SU-DHL-6 (cell line): ENCODE data around the gene FCHSD2.

ENCODE experiments used
- H2AFZ ChIP-seq: fragments of 200-600 bp; sonication (generic); 2 replicates; pipeline ENCODE4 v1.6.1; 2014; ENCODE audit warnings: low read depth, mild to moderate bottlenecking, moderate library complexity, mixed read lengths, antibody characterized with exemption, low read length; ENCODE audit not compliant: severe bottlenecking
- H3F3A ChIP-seq: fragments of 200-600 bp; shearing (Covaris generic); 2 replicates; pipeline ENCODE4 v1.6.0; 2016; ENCODE audit warnings: antibody characterized with exemption, mild to moderate bottlenecking; ENCODE audit not compliant: insufficient read depth
- H3K27ac ChIP-seq: fragments of 200-600 bp; sonication (generic); 2 replicates; pipeline ENCODE4 v1.5.1; 2016; ENCODE audit warnings: low read depth, mild to moderate bottlenecking, low read length, moderate library complexity, mixed read lengths
- H3K27me3 ChIP-seq: fragments of 200-600 bp; sonication (generic), shearing (Covaris generic); 2 replicates; pipeline ENCODE4 v1.6.0; 2014; ENCODE audit warnings: mild to moderate bottlenecking, low read length
- H3K36me3 ChIP-seq: fragments of 200-600 bp; sonication (generic); 2 replicates; pipeline ENCODE4 v1.6.1; 2014; ENCODE audit warnings: mild to moderate bottlenecking, low read length, mixed read lengths
- H3K4me2 ChIP-seq: fragments of 300-600, 200-600 bp; shearing (Covaris generic), sonication (generic); 2 replicates; pipeline ENCODE4 v1.6.0; 2014; ENCODE audit warnings: low read length, low read depth, mild to moderate bottlenecking; ENCODE audit not compliant: poor library complexity, severe bottlenecking
- H3K4me3 ChIP-seq: fragments of 200-600 bp; sonication (generic); 2 replicates; pipeline ENCODE4 v1.5.1; 2014; ENCODE audit warnings: antibody characterized with exemption, low read length, mild to moderate bottlenecking, mixed read lengths; ENCODE audit not compliant: insufficient read depth, poor library complexity, severe bottlenecking
- H3K79me2 ChIP-seq: fragments of 200-600 bp; sonication (generic); 2 replicates; pipeline ENCODE4 v1.6.1; 2014; ENCODE audit warnings: mild to moderate bottlenecking, low read length, moderate library complexity; ENCODE audit not compliant: insufficient read depth
- H3K9ac ChIP-seq: fragments of 200-600 bp; sonication (generic); 2 replicates; pipeline ENCODE4 v1.7.0; 2014; ENCODE audit warnings: mild to moderate bottlenecking, low read length
- H3K9me2 ChIP-seq: fragments of 200-600 bp; sonication (generic); replicated peaks from 2 replicates; pipeline ENCODE4 v1.6.1; 2014; ENCODE audit warnings: low read length; ENCODE audit not compliant: insufficient read depth
- H3K9me3 ChIP-seq: fragments of 200-600 bp; sonication (generic); 2 replicates; pipeline ENCODE4 v1.6.1; 2014; ENCODE audit warnings: low read length, mixed read lengths; ENCODE audit not compliant: insufficient read depth
- H4K20me1 ChIP-seq: fragments of 200-600 bp; sonication (generic); 2 replicates; pipeline ENCODE4 v1.6.1; 2014; ENCODE audit warnings: low read depth, mild to moderate bottlenecking, antibody characterized with exemption, low read length, moderate library complexity, mixed read lengths
- EZH2phosphoT487 ChIP-seq: fragments of 200-600 bp; sonication (generic), shearing (Covaris generic); conservative IDR thresholded peaks from 2 replicates; pipeline ENCODE4 v1.6.1; 2018; ENCODE audit warnings: mild to moderate bottlenecking, antibody characterized with exemption, low read length, moderate library complexity, mixed read lengths
- TF ChIP-seq, protein P1 (sequence below): fragments of 200-600 bp; sonication (generic); IDR thresholded peaks from one replicate; pipeline ENCODE4 v1.5.1; 2017; ENCODE audit warnings: antibody characterized with exemption, mild to moderate bottlenecking, low read length, moderate library complexity; ENCODE audit not compliant: insufficient read depth, poor library complexity, severe bottlenecking

FCHSD2 gene

DNA sequence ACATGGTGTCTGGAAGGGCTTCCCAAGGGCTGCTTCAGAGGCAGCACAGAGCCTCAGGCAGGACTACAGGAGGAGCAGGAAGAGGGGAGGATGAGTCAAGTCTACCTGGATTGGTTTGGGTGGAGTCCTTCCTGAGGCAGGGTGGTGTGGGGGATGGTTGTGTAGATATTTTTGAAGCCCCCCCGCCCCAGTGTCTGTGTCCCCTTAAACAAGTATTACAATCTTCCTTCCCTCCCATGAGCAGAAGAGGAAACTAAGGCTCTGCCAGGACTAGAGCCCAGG is 34.7 kb upstream of the FCHSD2 start:
- no peaks in the 10 kb centered on the region for H3K9me3 ChIP-seq
- no peaks in the 10 kb centered on the region for H3K36me3 ChIP-seq
- no peaks in the 10 kb centered on the region for H3K79me2 ChIP-seq
- TF ChIP-seq EZH2phosphoT487 = no peak
- TF ChIP-seq, protein P1, sequence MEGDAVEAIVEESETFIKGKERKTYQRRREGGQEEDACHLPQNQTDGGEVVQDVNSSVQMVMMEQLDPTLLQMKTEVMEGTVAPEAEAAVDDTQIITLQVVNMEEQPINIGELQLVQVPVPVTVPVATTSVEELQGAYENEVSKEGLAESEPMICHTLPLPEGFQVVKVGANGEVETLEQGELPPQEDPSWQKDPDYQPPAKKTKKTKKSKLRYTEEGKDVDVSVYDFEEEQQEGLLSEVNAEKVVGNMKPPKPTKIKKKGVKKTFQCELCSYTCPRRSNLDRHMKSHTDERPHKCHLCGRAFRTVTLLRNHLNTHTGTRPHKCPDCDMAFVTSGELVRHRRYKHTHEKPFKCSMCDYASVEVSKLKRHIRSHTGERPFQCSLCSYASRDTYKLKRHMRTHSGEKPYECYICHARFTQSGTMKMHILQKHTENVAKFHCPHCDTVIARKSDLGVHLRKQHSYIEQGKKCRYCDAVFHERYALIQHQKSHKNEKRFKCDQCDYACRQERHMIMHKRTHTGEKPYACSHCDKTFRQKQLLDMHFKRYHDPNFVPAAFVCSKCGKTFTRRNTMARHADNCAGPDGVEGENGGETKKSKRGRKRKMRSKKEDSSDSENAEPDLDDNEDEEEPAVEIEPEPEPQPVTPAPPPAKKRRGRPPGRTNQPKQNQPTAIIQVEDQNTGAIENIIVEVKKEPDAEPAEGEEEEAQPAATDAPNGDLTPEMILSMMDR = no peak
- H4K20me1 ChIP-seq = no peaks in the 10 kb centered on the region
- H3K27ac ChIP-seq = no peak overlapping the region
- H3K4me2 ChIP-seq = no peak overlapping the region
- no peaks in the 10 kb centered on the region for H3K27me3 ChIP-seq
- no peaks in the 10 kb centered on the region for H3K9me2 ChIP-seq
- H2AFZ ChIP-seq = no peak overlapping the region
- peak overlapping the region; percentile 24; the same call in 1 of the 2 replicates for H3K9ac ChIP-seq
- no peaks in the 10 kb centered on the region for H3F3A ChIP-seq
- no peak overlapping the region for H3K4me3 ChIP-seq

DNA sequence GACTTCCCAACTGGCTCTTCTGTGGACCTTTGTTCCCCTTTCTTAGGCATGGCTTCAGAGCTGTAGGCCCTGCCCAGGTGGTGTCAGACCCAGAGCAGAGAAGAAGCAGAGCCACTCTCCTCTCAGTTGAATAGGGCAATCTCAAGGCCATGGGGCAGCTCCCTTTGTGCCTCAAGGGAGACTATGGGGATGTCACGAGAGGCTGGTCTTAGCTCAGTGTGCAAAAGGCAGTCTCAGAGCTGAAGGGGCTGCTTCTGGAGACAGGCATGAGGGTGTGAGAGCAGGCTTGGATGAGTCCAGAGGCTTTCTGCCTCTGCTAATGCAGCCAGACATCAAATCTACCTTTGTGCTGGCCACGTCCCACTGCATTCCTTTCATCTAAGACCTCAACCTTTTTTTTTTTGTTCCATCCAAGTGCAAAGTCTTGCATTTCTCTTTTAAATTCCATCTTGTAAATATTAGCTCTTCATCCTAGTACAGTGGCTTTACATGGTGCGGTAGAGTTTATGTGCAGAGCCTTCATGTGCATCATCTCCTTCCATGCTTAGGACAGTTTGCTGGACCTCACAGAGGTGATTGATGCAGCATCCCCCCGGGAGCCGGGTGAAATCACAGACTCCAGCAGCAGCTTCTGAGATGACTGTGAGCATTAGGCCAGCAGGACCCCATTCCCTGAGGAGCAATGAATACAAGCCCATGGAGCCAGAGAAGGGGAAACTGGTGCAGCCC is 34.2 kb upstream of the FCHSD2 start:
- TF ChIP-seq, protein P1 = no peak
- TF ChIP-seq EZH2phosphoT487 = no peak
- H3K27me3 ChIP-seq = no peaks in the 10 kb centered on the region
- H3K4me2 ChIP-seq = no peak overlapping the region
- H3K79me2 ChIP-seq = no peaks in the 10 kb centered on the region
- no peak overlapping the region for H2AFZ ChIP-seq
- no peaks in the 10 kb centered on the region for H3K9me3 ChIP-seq
- H4K20me1 ChIP-seq = no peaks in the 10 kb centered on the region
- no peaks in the 10 kb centered on the region for H3K9me2 ChIP-seq
- no peaks in the 10 kb centered on the region for H3K36me3 ChIP-seq
- no peak overlapping the region for H3K4me3 ChIP-seq
- no peak overlapping the region for H3K27ac ChIP-seq
- no peaks in the 10 kb centered on the region for H3F3A ChIP-seq
- peak overlapping the region; percentile 24; the same call in 1 of the 2 replicates for H3K9ac ChIP-seq

DNA sequence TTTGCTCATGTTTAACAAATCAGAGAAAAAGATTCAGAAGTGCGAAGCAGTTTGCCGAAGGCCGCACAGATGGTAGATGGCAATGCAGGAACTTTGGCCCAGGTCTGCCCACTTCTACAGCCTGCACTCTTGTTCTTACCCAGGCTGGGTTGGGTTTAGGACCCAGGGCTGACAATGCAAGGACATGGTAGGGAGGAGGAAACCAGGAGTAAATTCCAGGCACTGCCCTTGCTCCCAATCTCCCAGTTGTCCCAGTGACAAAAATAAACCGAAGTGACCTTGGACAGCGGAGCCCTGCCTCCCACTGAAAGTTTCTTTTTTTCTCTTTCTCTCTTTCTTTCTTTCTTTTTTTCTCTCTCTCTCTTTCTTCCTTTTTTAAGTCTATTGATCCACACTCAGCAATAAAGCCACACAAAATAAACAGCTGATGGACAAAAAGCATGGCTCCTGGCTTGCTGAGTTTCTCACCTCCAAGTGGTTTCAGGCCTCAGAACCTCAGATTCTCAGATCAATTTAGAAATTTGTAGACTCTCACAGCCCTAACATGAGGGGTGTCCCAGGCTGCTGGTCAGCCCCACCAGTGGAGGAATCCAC is 33.5 kb upstream of the FCHSD2 start:
- no peaks in the 10 kb centered on the region for H3K36me3 ChIP-seq
- H3F3A ChIP-seq = no peaks in the 10 kb centered on the region
- TF ChIP-seq, protein P1 = no peak
- TF ChIP-seq EZH2phosphoT487 = no peak
- no peaks in the 10 kb centered on the region for H3K79me2 ChIP-seq
- no peak overlapping the region for H3K4me2 ChIP-seq
- peak overlapping the region; percentile 24; the same call in 1 of the 2 replicates for H3K9ac ChIP-seq
- no peaks in the 10 kb centered on the region for H3K9me3 ChIP-seq
- H4K20me1 ChIP-seq = no peaks in the 10 kb centered on the region
- H3K27me3 ChIP-seq = no peaks in the 10 kb centered on the region
- H3K4me3 ChIP-seq = no peak overlapping the region
- no peak overlapping the region for H3K27ac ChIP-seq
- no peak overlapping the region for H2AFZ ChIP-seq
- H3K9me2 ChIP-seq = no peaks in the 10 kb centered on the region
